HepG2 (cell line): ENCODE measurements around the gene TRIP4. TPM values are rescaled to one million over a fixed set of nuclear protein-coding genes. Genes with fewer than 3 reads are reported as not detected.

ENCODE experiments used
- EP300 ChIP-seq, 3 experiments: sonication (generic) in 1 of 3; formaldehyde crosslinking in 1 of 3; IDR thresholded peaks; 2 replicates each; pipeline versions ENCODE4 v1.5.1 to v1.6.1; 2011 to 2020; ENCODE audit warnings: low read depth in 2 of 3, low read length in 2 of 3, borderline replicate concordance in 1 of 3, improper control_type of control experiment in 1 of 3, mild to moderate bottlenecking in 1 of 3, missing genetic modification reagents in 1 of 3, moderate library complexity in 1 of 3
- GFI1 ChIP-seq: sonication (generic); formaldehyde crosslinking; IDR thresholded peaks from 2 replicates; pipeline ENCODE4 v1.5.0; 2020; ENCODE audit warnings: missing genetic modification reagents, mild to moderate bottlenecking, borderline replicate concordance
- HMG20A ChIP-seq: IDR thresholded peaks from 2 replicates; pipeline ENCODE4 v1.6.1; 2016; ENCODE audit warnings: borderline replicate concordance
- HNF4G ChIP-seq, 2 experiments: sonication (generic) in 1 of 2; formaldehyde crosslinking in 1 of 2; IDR thresholded peaks; 2 replicates each; pipeline versions ENCODE4 v1.4.0 to v1.6.1; 2011 to 2020; ENCODE audit warnings: borderline replicate concordance in 2 of 2, low read depth in 2 of 2, mild to moderate bottlenecking in 2 of 2, low read length in 1 of 2, missing genetic modification reagents in 1 of 2, moderate library complexity in 1 of 2
- ISX ChIP-seq: sonication (generic); formaldehyde crosslinking; conservative IDR thresholded peaks from 2 replicates; pipeline ENCODE4 v1.5.0; 2020; ENCODE audit warnings: missing genetic modification reagents
- KDM3A ChIP-seq: IDR thresholded peaks from 2 replicates; pipeline ENCODE4 v1.6.1; 2018; ENCODE audit warnings: low read depth, missing compliant biosample characterization
- MAFG ChIP-seq: sonication (generic); formaldehyde crosslinking; IDR thresholded peaks from 2 replicates; pipeline ENCODE4 v1.5.1; 2020; ENCODE audit warnings: mild to moderate bottlenecking, missing genetic modification reagents
- MNT ChIP-seq: fragments of 450-650 bp; IDR thresholded peaks from 2 replicates; pipeline ENCODE4 v1.6.1; 2016
- NFKB2 ChIP-seq: sonication (generic); formaldehyde crosslinking; IDR thresholded peaks from 2 replicates; pipeline ENCODE4 v1.4.0; 2020; ENCODE audit warnings: missing genetic modification reagents, borderline replicate concordance
- RBAK ChIP-seq: sonication (generic); formaldehyde crosslinking; IDR thresholded peaks from 2 replicates; pipeline ENCODE4 v1.5.1; 2020; ENCODE audit warnings: mild to moderate bottlenecking, missing genetic modification reagents
- RBM39 ChIP-seq: fragments of 200-400 bp; formaldehyde crosslinking; IDR thresholded peaks from one replicate; pipeline ENCODE4 v1.6.1; 2018; ENCODE audit warnings: antibody characterized with exemption, mild to moderate bottlenecking, low read depth, low read length; ENCODE audit not compliant: poor library complexity, severe bottlenecking
- SALL1 ChIP-seq: sonication (generic); formaldehyde crosslinking; IDR thresholded peaks from 2 replicates; pipeline ENCODE4 v1.8.0; 2022; ENCODE audit warnings: mild to moderate bottlenecking, missing genetic modification reagents
- TARDBP ChIP-seq: sonication (generic); formaldehyde crosslinking; IDR thresholded peaks from 2 replicates; pipeline ENCODE4 v1.8.0; 2022; ENCODE audit warnings: mild to moderate bottlenecking, missing genetic modification reagents
- ZFP36 ChIP-seq: fragments of 150-350 bp; IDR thresholded peaks from 2 replicates; pipeline ENCODE4 v1.6.1; 2018; ENCODE audit warnings: borderline replicate concordance, low read length, low read depth; ENCODE audit not compliant: partially characterized antibody
- ZNF142 ChIP-seq: sonication (generic); formaldehyde crosslinking; IDR thresholded peaks from 2 replicates; pipeline ENCODE4 v1.4.0; 2020; ENCODE audit warnings: missing genetic modification reagents
- ZNF367 ChIP-seq: sonication (generic); formaldehyde crosslinking; IDR thresholded peaks from 2 replicates; pipeline ENCODE4 v1.4.0; 2020; ENCODE audit warnings: missing genetic modification reagents, borderline replicate concordance
- ZNF432 ChIP-seq: sonication (generic); formaldehyde crosslinking; IDR thresholded peaks from 2 replicates; pipeline ENCODE4 v1.5.0; 2020; ENCODE audit warnings: missing genetic modification reagents, mild to moderate bottlenecking, borderline replicate concordance
- ZNF441 ChIP-seq: sonication (generic); formaldehyde crosslinking; IDR thresholded peaks from 2 replicates; pipeline ENCODE4 v1.7.0; 2021; ENCODE audit warnings: missing genetic modification reagents, borderline replicate concordance
- ZNF580 ChIP-seq: IDR thresholded peaks from 2 replicates; pipeline ENCODE4 v1.6.1; 2016; ENCODE audit warnings: low read depth, borderline replicate concordance
- ZNF670 ChIP-seq: sonication (generic); formaldehyde crosslinking; IDR thresholded peaks from 2 replicates; pipeline ENCODE4 v1.8.0; 2022; ENCODE audit warnings: mild to moderate bottlenecking, missing genetic modification reagents, borderline replicate concordance
- ZNF703 ChIP-seq: sonication (generic); formaldehyde crosslinking; IDR thresholded peaks from 2 replicates; pipeline ENCODE4 v1.5.1; 2020; ENCODE audit warnings: missing genetic modification reagents, mild to moderate bottlenecking, moderate library complexity, borderline replicate concordance
- ZNF777 ChIP-seq: sonication (generic); formaldehyde crosslinking; IDR thresholded peaks from 2 replicates; pipeline ENCODE4 v1.4.0; 2020; ENCODE audit warnings: missing genetic modification reagents
- polyA plus RNA-seq, 8 experiments: library from polyadenylated mRNA; depleted of rRNA in 3 of 8; stranded (reverse) in 7 of 8; unstranded in 1 of 8; fragments of >200 nt; fragmentation: Illumina TruSeq in 4 of 8; extraction: Trizol in 4 of 8; gene quantifications; 2 replicates each; pipeline versions ENCODE4 v1.2.1 to v1.2.3, GENCODE V29; 2011 to 2016; ENCODE audit warnings: low read depth in 4 of 8, missing spikeins in 1 of 8, mixed read lengths in 1 of 8; ENCODE audit not compliant: insufficient read depth in 1 of 8
- total RNA-seq, 5 experiments: library from RNA; depleted of rRNA; stranded (reverse); fragments of >200 nt; fragmentation: Illumina TruSeq; extraction: Trizol; gene quantifications; 2 replicates each; pipeline ENCODE4 v1.2.3, GENCODE V29; 2016; ENCODE audit warnings: low read depth in 1 of 5

The TRIP4 gene
- total and polyA plus RNA-seq, 2 of the 13 experiments (the other 11 are each of a cell fraction or from before 2014, with no cell fraction given): 7.1 to 11.8 TPM

- TF ChIP-seq RBM39 (peak; percentile 72), ZNF432 (CRISPR knock-in tag) (no peak), KDM3A (CRISPR knock-in tag) (peak; percentile 91), EP300 (IDR thresholded peaks at IDR 0.05; ENCODE audit: low read depth in 2 of 2, low read length in 2 of 2) (no peak), EP300 (CRISPR knock-in tag; IDR thresholded peaks at IDR 0.05; ENCODE audit: borderline replicate concordance) (no peak), HMG20A (CRISPR knock-in tag) (no peak), HNF4G (IDR thresholded peaks at IDR 0.05; ENCODE audit: borderline replicate concordance, low read depth, low read length) (no peak; the same call in 1 of the 2 replicates), HNF4G (CRISPR knock-in tag; IDR thresholded peaks at IDR 0.05; ENCODE audit: borderline replicate concordance, low read depth) (no peak), ZNF142 (CRISPR knock-in tag) (no peak), ZFP36 (no peak), ZNF777 (no peak), GFI1 (CRISPR knock-in tag) (no peak), ZNF580 (CRISPR knock-in tag) (peak; percentile 37; the same call in 1 of the 2 replicates), ZNF367 (no peak), SALL1 (CRISPR knock-in tag) (peak; percentile 81), MAFG (CRISPR knock-in tag) (no peak), RBAK (CRISPR knock-in tag) (no peak), NFKB2 (CRISPR knock-in tag) (peak; percentile 60; the same call in 1 of the 2 replicates), ZNF670 (CRISPR knock-in tag) (no peak), TARDBP (CRISPR knock-in tag) (peak; percentile 68; the same call in 1 of the 2 replicates), MNT (no peak), ISX (no peak), ZNF703 (no peak), ZNF441 (CRISPR knock-in tag) (no peak)
Measured at GRCh38 chr15:64460206-64460723, 72.6 kb downstream of the TRIP4 start, which contains the start of gene ZNF609 (continued).
